Daoy (cell line): Measurements from ENCODE around the gene LXN. TPM values are rescaled to one million over a fixed set of nuclear protein-coding genes. Genes with fewer than 3 reads are reported as not detected.
A peak's percentile ranks its signal among the peaks of the same experiment; 100 is the strongest.

Source experiments
- DNase-seq: peaks from one replicate; pipeline ENCODE4 v3.0.0-alpha.2; 2015; ENCODE audit warnings: low read depth
- total RNA-seq: library from RNA; depleted of rRNA; stranded (reverse); fragments of >200 nt; shearing (Covaris generic); gene quantifications from 2 replicates; pipeline ENCODE4 v1.2.3, GENCODE V29; 2014

The LXN gene
- total RNA-seq, 1 experiment from 2014 or later, result not detected

DNA sequence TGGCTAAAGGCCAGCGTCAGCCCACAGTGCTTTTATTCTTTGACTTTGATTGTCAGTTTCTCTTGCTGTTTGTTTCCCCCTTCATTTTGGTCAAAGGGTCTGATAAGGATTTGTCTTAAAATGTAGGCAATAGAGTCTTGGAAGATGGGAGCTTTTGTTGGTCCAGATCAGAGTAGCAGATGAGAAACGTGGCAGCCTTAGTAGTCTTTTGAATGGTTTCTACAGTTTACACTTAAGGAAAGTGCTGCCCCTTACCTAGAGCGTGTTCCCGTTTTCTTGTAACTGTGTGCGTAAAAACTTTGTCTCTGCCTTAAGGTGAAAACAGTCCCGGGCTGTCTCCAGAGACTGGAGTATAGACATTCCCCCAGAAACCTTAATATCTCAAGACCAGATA, 630 bp downstream of the LXN start:
- DNase-seq, result no peak

DNA sequence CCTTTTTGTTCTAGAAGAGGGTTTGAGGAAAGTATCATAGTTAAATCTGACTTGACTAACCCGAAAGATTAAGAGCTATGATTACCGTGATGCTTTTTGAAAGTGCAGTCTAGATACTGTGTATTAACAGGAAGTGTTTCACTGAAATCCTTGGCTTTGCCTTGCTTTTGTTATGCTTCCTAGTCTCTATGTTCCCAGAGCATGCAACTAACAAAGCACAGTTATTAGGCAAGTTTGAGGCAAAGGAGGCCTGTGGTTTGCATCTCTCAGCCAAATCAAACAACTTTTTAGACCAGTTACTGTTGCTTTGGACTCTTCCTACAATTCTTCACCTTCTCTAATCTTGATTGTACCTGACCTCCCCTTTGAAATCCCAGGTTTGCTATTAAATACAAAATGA, 3.9 kb downstream of the LXN start:
- DNase-seq, result no peak

DNA sequence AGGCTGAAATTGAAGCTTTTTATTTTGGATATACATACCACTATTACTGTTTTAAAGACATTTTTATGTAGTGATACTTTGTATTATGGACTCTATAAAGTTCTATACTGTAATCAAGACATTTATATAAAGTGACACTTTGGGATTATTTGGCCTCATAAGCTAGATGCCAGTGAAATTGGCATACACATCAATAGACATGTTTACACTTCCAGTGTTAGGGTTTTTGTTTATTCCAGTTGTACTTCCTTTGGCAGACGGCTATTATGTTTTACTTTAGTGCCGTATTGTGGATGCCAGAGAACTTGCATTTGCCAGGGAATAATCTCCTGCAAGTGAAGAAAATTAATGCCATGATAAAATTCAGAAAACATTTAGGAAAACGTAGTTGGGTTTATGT, 6.0 kb downstream of the LXN start:
- DNase-seq, result no peak

DNA sequence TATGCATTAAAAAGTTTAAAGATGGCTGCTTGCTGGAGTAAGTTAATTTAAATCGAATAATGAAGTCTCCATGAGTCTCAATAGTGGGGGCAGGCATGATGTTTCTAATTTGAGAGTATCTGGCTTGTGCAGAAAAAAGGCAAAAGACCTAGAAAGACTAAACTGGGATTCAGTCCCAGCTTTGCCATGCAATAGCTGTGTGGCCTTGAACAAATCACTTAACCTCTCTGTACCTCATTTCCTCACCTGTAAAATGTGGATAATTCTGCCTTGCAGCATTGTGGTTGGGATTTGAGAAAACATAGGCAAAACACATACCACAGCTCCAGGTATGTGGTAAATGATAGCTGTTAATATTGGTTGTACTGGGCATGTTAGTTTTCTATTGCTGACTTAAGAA, 8.6 kb downstream of the LXN start:
- no peak for DNase-seq

DNA sequence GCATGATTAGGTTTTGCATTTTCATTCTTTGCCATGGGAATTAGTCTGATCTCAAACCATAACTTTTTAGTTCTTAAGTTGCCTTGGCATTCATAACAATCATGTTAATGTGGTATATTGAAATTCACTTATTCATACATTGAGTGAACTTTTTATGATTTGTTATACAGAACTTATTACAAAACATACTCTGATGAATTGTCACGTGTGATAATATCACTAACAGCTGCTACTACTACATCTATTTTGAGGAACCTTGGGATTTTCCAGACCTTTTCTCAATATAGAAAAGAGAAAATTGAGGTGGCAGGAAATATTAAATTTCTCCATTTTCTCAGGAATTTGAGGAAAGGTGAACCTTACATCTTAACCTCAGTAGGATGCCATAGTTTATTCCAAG, 9.2 kb downstream of the LXN start:
- DNase-seq, result no peak

DNA sequence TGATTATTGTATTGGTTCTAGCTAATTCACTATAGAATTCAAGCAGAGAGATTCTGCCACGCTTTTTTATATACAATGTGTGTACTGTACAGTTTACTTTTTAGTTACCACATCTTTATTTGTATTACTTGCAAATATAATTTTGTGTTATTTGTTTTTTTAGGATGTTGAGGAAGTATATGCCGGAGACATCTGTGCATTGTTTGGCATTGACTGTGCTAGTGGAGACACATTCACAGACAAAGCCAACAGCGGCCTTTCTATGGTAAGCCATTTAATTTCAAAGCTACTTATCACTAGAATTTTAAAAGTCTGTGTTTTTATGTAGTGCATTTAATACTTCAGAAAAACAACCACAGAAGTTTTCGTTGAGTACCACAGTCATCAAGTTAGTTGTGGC, 11.7 kb downstream of the LXN start:
- no peak for DNase-seq

- peak; percentile 71 for DNase-seq
Measured at GRCh38 chr3:158659454-158660237, 12.8 kb downstream of the LXN start.

DNA sequence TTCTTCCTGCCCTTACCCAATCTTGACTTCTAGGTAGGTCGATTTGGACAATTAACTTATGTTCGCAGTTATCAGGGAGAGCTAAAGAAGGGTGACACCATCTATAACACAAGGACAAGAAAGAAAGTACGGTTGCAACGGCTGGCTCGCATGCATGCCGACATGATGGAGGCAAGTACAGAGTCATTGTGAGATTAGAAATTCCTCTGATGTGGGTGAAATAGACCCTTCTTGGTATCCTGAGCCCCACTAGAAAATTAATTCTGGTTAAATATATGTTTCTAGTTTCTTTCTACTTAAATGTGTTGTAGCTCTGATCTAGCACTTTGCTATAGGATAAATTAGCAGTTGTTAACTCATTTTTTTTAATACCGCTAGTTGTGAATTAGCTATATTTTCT, 13.6 kb downstream of the LXN start:
- no peak for DNase-seq

GRCh38 chr3:158652463-158652862, 20.0 kb downstream of the LXN start:
- no peak for DNase-seq

DNA sequence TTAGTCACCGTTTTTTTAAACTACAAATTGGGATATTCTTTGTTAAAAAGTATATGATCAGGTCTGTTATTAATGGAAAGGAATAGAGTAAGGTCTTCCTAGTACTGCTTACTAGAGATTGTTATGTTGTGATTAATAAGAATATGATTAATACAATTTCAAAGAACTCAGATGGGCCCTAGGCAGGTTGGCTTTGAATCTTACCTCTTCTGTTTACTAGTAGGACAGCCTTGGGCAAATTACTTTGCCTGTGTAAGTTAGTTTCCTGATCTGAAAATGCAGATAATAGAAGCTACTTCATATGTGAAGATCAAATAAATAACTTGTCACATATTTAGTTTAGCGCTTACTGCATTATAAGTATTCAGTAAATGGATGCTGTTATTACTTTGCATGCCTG, 21.3 kb downstream of the LXN start:
- DNase-seq, result no peak

DNA sequence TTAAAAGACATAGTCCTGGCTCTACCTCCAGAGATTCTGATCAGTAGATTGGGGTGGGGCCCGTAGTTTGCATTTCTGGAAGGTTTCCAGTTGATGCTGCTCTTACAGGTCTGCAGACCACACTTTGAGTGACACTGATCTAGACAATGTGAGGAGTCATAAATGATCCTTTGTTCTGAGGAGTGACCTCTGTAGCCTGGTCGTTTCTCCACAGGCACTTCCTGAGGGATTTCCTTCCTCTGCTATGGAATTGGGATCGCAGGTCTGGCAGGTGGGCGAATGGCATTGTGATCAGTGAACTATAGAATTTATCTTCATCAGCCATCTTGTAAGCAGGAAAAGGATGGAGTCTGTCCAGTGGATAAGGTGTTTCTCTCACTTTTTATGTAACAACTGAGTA, 22.7 kb downstream of the LXN start:
- no peak for DNase-seq

- peak; percentile 98 for DNase-seq
Measured at GRCh38 chr3:158644345-158644908, 28.0 kb downstream of the LXN start, which contains the start of gene GFM1. Gene GFM1, plus strand, starts transcription at chr3:158644527. Its CDS starts 108 bp downstream, at chr3:158644635.

- DNase-seq, result no peak
Measured at GRCh38 chr3:158642474-158643210, 29.8 kb downstream of the LXN start.

DNA sequence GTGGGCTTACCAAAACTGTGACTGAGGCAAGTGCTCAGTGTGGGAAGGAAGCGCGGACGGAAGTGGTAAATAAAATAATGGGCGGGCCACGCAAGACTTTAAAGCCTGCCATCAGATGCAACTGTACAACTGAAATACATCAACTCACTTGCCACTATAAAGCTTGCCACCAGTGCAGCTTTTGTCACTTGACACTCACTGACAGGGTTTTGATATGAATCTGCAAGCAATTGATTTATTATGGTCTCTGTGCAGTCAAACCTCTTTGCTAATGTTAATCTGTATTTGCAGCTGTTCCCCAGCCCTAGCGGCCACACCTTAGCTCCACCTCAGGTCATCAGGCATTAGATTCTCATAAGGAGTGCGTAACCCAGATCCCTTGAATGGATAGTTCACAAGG, 30.4 kb downstream of the LXN start:
- DNase-seq, result no peak

DNA sequence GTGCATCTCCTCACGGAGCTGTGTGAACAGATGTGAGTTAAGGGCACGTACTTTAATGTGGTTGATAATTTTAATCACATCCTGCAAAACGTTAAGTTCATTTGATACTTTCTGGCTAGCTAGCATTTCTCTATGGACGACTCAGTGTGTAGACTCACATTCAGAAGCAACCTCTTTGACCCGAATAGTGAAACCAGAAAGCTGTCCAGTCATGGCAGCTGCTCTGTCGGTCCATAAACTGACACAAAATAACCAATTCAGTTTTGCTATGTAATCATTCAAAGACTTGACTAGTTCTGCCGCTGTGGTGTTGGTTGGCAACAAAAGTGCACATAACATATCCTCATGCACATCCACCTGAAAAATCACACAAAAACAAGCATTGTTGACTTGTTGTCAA, 31.8 kb downstream of the LXN start:
- DNase-seq, result no peak

- no peak for DNase-seq
Measured at GRCh38 chr3:158631981-158632380, 40.5 kb downstream of the LXN start.

DNA sequence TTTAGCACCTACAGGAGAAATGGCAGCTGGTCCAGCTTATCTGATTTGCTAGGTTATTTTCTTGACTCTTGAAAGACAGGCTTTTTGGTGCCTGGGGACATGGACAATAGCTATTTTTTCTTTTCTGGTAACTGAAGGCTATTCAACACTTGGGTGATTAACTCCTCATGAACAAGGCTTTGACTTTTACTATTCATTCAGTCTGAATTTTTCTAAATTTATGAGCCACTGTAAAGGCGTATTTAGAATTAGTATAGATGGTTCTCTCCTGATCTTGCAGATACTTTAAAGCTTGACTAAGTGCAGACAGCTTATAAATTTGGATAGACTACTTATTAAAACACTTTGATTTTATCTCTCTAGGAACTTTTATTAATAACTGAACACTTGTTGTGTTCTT, 46.6 kb downstream of the LXN start:
- DNase-seq, result no peak

- no peak for DNase-seq
Measured at GRCh38 chr3:158617982-158618875, 54.2 kb downstream of the LXN start.
